ENCODE data around the gene SNED1. TPM values are rescaled to one million over a fixed set of nuclear protein-coding genes. Genes with fewer than 3 reads are reported as not detected.

The SNED1 gene
- total RNA-seq, 1 experiment from 2014 or later: 2.8 TPM

DNA sequence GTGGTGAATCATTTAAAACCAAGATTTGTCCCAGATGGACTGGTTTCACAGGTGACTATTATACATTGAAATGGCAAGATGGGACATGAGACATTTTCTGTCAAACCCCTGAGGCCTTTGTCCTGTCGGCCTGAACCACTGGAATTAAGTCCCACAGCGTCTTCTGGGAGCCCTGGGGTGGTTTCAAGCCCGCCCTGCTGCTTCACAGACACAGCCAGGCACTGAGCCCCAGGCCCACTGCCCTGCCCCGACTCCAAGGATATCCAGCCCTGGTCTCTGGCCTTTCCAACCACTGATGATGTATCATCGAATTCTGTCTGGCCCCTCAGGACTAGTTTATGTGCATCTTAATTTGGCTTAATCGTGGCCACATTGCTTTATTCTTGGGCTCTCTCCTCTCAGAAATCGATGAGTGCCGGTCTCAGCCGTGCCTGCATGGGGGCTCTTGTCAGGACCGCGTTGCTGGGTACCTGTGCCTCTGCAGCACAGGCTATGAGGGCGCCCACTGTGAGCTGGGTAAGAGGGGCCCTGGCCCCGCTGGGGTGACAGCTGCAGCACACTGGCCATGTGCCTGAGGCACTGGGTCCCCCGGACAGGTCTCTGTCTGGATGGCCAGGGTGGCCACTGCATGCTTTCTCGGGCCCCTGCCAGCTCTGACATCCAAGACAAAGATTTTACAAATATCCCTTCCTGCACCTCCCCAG is 64.1 kb downstream of the SNED1 start:
- TF ChIP-seq, protein P1, sequence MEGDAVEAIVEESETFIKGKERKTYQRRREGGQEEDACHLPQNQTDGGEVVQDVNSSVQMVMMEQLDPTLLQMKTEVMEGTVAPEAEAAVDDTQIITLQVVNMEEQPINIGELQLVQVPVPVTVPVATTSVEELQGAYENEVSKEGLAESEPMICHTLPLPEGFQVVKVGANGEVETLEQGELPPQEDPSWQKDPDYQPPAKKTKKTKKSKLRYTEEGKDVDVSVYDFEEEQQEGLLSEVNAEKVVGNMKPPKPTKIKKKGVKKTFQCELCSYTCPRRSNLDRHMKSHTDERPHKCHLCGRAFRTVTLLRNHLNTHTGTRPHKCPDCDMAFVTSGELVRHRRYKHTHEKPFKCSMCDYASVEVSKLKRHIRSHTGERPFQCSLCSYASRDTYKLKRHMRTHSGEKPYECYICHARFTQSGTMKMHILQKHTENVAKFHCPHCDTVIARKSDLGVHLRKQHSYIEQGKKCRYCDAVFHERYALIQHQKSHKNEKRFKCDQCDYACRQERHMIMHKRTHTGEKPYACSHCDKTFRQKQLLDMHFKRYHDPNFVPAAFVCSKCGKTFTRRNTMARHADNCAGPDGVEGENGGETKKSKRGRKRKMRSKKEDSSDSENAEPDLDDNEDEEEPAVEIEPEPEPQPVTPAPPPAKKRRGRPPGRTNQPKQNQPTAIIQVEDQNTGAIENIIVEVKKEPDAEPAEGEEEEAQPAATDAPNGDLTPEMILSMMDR (conservative IDR thresholded peaks at IDR 0.05): no peak
- TF ChIP-seq EZH2 (IDR thresholded peaks at IDR 0.05; ENCODE audit: low read depth): no peak
- H3K4me2 ChIP-seq: no peak overlapping the region
- H3K27me3 ChIP-seq (ENCODE audit: insufficient read depth, low read depth): peaks cover 10% of the 10 kb centered on the region
- no peak overlapping the region for H3K27ac ChIP-seq
- intact Hi-C loops (cut with micrococcal nuclease; ENCODE audit: unreplicated experiment): loop anchor here (1.0 to 5.0 kb wide), 2 partner anchors 65 to 211 kb away; partner anchors contain the start of gene SNED1
- no peaks in the 10 kb centered on the region for H3K9me3 ChIP-seq (ENCODE audit: insufficient read depth, low read depth)
- DNase-seq: no peak
- H3K79me2 ChIP-seq (ENCODE audit: low read depth): no peaks in the 10 kb centered on the region
- BruUV-seq (replicated peaks): no TSS peak
- no peak overlapping the region for H2AFZ ChIP-seq
- no peak overlapping the region for H3K4me3 ChIP-seq
- H3F3A ChIP-seq (ENCODE audit: insufficient read depth, low read depth): peaks cover 11% of the 10 kb centered on the region; the same call in 1 of the 2 replicates
- no peaks in the 10 kb centered on the region for H4K20me1 ChIP-seq (ENCODE audit: insufficient read depth)
- no peaks in the 10 kb centered on the region for H3K36me3 ChIP-seq (ENCODE audit: low read depth)
- H3K9me2 ChIP-seq (ENCODE audit: insufficient read depth): no peaks in the 10 kb centered on the region
- H3K4me1 ChIP-seq (replicated peaks; ENCODE audit: insufficient read depth): peaks cover 7% of the 10 kb centered on the region
- ChIA-PET CTCF (interaction anchor here (0.6 to 1.1 kb wide), 3 partner anchors 15 to 231 kb away, joined by 3 to 7 read pairs (median 4); no protein-coding TSS in a partner anchor), POLR2A (ENCODE audit: unreplicated experiment) (no interaction called here)

DNA sequence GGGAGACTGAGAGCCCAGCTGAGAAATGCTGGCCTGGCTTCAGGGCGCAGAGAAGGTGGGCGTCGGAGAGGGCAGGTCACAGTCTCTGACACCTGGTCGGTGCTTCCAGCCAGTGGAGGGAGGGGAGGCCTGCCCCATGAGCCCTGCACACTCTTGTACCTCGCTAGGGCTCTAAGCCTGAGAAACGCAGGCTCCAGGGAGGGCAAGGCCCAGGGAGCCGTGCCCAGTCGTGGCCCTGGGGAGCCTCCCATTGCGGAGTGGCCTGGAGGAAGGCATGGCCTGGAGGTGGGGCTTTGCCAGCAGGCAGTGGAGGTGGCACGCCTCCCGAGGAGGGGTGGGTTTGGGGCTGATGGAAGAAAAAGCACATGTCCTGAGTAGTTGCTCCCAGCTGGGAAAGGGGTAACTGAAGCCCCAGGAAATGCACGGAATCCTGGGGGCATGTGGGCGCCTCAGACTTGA is 64.7 kb downstream of the SNED1 start:
- POLR2A ChIA-PET (ENCODE audit: unreplicated experiment): no interaction called here
- intact Hi-C loops (cut with micrococcal nuclease; ENCODE audit: unreplicated experiment): loop anchor here (1.0 to 5.0 kb wide), 2 partner anchors 66 to 212 kb away; partner anchors contain the start of gene SNED1
- BruUV-seq (replicated peaks): no TSS peak
- no peak for DNase-seq
- TF ChIP-seq, protein P1 (conservative IDR thresholded peaks at IDR 0.05): no peak
- TF ChIP-seq EZH2 (IDR thresholded peaks at IDR 0.05; ENCODE audit: low read depth): no peak
- Histone ChIP-seq H3K27me3 (ENCODE audit: insufficient read depth, low read depth) (peaks cover 16% of the 10 kb centered on the region), H3K9me3 (ENCODE audit: insufficient read depth, low read depth) (no peaks in the 10 kb centered on the region), H3K9me2 (ENCODE audit: insufficient read depth) (no peaks in the 10 kb centered on the region), H4K20me1 (ENCODE audit: insufficient read depth) (no peaks in the 10 kb centered on the region), H2AFZ (no peak overlapping the region), H3K36me3 (ENCODE audit: low read depth) (no peaks in the 10 kb centered on the region), H3K79me2 (ENCODE audit: low read depth) (no peaks in the 10 kb centered on the region), H3K4me2 (peak overlapping the region; percentile 74; the same call in 1 of the 2 replicates), H3K4me3 (no peak overlapping the region), H3F3A (ENCODE audit: insufficient read depth, low read depth) (peaks cover 11% of the 10 kb centered on the region; the same call in 1 of the 2 replicates), H3K27ac (no peak overlapping the region), H3K4me1 (replicated peaks; ENCODE audit: insufficient read depth) (peaks cover 7% of the 10 kb centered on the region)
- CTCF ChIA-PET: interaction anchor here (0.6 to 1.2 kb wide), 2 partner anchors 77 to 79 kb away, joined by 3 to 6 read pairs; no protein-coding TSS in a partner anchor

DNA sequence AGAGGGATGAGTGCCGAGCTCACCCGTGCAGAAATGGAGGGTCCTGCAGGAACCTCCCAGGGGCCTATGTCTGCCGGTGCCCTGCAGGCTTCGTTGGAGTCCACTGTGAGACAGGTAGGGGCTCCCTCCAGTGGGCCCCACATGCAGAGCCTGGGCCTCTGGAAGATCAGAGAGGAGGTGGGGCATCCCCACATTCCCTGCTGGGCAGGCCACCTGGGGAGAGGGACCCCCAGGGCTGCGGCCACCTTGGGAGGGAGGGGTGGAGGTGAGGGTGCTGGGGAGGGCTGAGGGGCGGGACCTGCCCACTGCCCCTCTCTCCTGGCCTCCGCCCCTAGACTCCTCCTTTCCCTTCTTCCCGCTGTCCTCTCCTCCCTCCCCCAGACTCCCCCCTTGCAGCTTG is 65.2 kb downstream of the SNED1 start:
- DNase-seq: no peak
- Histone ChIP-seq H3K79me2 (ENCODE audit: low read depth) (no peaks in the 10 kb centered on the region), H3K9me3 (ENCODE audit: insufficient read depth, low read depth) (no peaks in the 10 kb centered on the region), H2AFZ (peak overlapping the region; percentile 53; the same call in 1 of the 2 replicates), H3F3A (ENCODE audit: insufficient read depth, low read depth) (peaks cover 11% of the 10 kb centered on the region; the same call in 1 of the 2 replicates), H3K27me3 (ENCODE audit: insufficient read depth, low read depth) (peaks cover 20% of the 10 kb centered on the region), H3K27ac (no peak overlapping the region), H4K20me1 (ENCODE audit: insufficient read depth) (no peaks in the 10 kb centered on the region), H3K36me3 (ENCODE audit: low read depth) (no peaks in the 10 kb centered on the region), H3K4me2 (peak overlapping the region; percentile 74), H3K4me1 (replicated peaks; ENCODE audit: insufficient read depth) (peaks cover 7% of the 10 kb centered on the region), H3K9me2 (ENCODE audit: insufficient read depth) (no peaks in the 10 kb centered on the region), H3K4me3 (peak overlapping the region; percentile 32; the same call in 1 of the 2 replicates)
- TF ChIP-seq, protein P1 (conservative IDR thresholded peaks at IDR 0.05): no peak
- ChIA-PET POLR2A (ENCODE audit: unreplicated experiment) (interaction anchor here (0.7 kb wide), 1 partner anchor 15 kb away, joined by 17 read pairs; no protein-coding TSS in a partner anchor), CTCF (interaction anchor here (0.7 to 1.2 kb wide), 3 partner anchors 15 to 80 kb away, joined by 6 to 9 read pairs (median 7); no protein-coding TSS in a partner anchor)
- intact Hi-C loops (cut with micrococcal nuclease; ENCODE audit: unreplicated experiment): loop anchor here (1.0 to 5.0 kb wide), 2 partner anchors 66 to 212 kb away; partner anchors contain the start of gene SNED1
- no TSS peak for BruUV-seq (replicated peaks)

Measured in PC-9 (cell line).